Measurements from ENCODE around the gene PPIL3.

PPIL3 gene

GRCh38 chr2:200860092-200860795, 28.6 kb downstream of the PPIL3 start:
- DNase-seq: no peak

- no peak for DNase-seq
Observed at GRCh38 chr2:200856806-200857205, 32.1 kb downstream of the PPIL3 start.

GRCh38 chr2:200852605-200853004, 36.3 kb downstream of the PPIL3 start:
- no peak for DNase-seq

- DNase-seq: no peak
Observed at GRCh38 chr2:200851398-200852248, 37.3 kb downstream of the PPIL3 start.

- DNase-seq: no peak
Observed at GRCh38 chr2:200850512-200851256, 38.2 kb downstream of the PPIL3 start.

GRCh38 chr2:200847939-200848338, 40.9 kb downstream of the PPIL3 start:
- no peak for DNase-seq

GRCh38 chr2:200847269-200847668, 41.6 kb downstream of the PPIL3 start:
- no peak for DNase-seq

GRCh38 chr2:200845669-200846325, 43.1 kb downstream of the PPIL3 start:
- DNase-seq: no peak

- no peak for DNase-seq
Observed at GRCh38 chr2:200845194-200845593, 43.7 kb downstream of the PPIL3 start.

- no peak for DNase-seq
Observed at GRCh38 chr2:200843993-200844948, 44.6 kb downstream of the PPIL3 start.

GRCh38 chr2:200839513-200839912, 49.4 kb downstream of the PPIL3 start:
- DNase-seq: no peak

- no peak for DNase-seq
Observed at GRCh38 chr2:200834701-200835100, 54.2 kb downstream of the PPIL3 start.

GRCh38 chr2:200829258-200829655, 59.6 kb downstream of the PPIL3 start:
- DNase-seq: no peak

GRCh38 chr2:200828572-200829257, 60.2 kb downstream of the PPIL3 start:
- no peak for DNase-seq

GRCh38 chr2:200828104-200828503, 60.8 kb downstream of the PPIL3 start:
- no peak for DNase-seq

GRCh38 chr2:200821686-200822245, 67.1 kb downstream of the PPIL3 start:
- DNase-seq: no peak
